SK-N-MC (cell line): Measurements from ENCODE around the gene BICDL1.

ENCODE experiments used
- EZH2 ChIP-seq: fragments of 200-600 bp; sonication (generic); IDR thresholded peaks from one replicate; pipeline ENCODE4 v1.6.1; 2017; ENCODE audit warnings: antibody characterized with exemption
- FOXP2 ChIP-seq: optimal IDR thresholded peaks from 2 replicates; pipeline ENCODE3; 2011; ENCODE audit warnings: mild to moderate bottlenecking, moderate library complexity; ENCODE audit not compliant: insufficient read depth; ENCODE audit errors: extremely low read length, control extremely low read depth
- POLR2AphosphoS5 ChIP-seq: IDR thresholded peaks from 2 replicates; pipeline ENCODE4 v1.6.1; 2012; ENCODE audit warnings: mild to moderate bottlenecking, low read depth, low read length, borderline replicate concordance

DNA sequence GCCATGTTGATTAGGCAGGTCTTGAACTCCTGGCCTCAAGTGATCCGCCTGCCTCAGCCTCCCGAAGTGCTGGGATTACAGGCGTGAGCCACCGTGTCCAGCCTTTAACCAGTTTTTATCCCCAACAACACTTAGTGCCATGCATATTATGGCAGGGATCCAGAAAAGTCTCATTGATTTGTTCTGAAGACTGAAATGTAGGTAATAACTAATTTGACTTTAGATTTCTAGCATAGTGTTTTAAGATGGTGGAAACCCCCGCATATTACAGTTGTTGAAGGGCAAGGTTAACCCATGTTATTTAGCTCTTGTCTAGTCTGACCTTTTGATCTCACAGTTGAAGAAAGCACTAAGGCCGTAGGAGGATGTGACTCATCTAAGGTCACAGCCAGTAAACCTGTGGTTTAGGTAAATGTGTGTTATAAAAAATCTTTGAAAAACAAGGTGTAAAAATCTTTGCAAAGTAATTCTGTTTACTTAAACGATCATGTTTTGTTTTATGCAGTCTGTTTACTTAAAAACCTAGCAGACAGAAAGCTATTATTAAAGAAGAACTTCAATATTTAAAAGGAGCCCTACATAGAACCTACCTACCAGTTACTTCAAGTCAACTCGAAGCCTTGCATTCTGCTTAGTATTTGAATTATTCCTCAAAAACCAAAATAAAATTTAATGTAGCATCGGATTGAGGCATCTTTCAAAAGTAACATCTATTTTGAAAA is 24.8 kb downstream of the BICDL1 start:
- TF ChIP-seq EZH2 (no peak), POLR2AphosphoS5 (no peak), FOXP2 (no peak)
